HCT116 (cell line): Measurements from ENCODE around the gene DCAF11. TPM values are rescaled to one million over a fixed set of nuclear protein-coding genes. Genes with fewer than 3 reads are reported as not detected.

Source experiments
- ATAC-seq: fragments of 200-7000 bp; cut with Tn5 transposase; 2 replicates; pipeline ENCODE4 v1.9.1; 2020; ENCODE audit warnings: mild to moderate bottlenecking, moderate library complexity
- BruUV-seq: library from RNA; stranded (reverse); fragments of 400-500 nt; replicated peaks from 2 replicates; lab custom pipeline; 2021; lab: Mats Ljungman, UMichigan
- CTCF ChIA-PET: fragments of 300-600 bp; sonication (Branson Sonifier 250); formaldehyde crosslinking; loops from one replicate; lab custom pipeline; 2021; ENCODE audit warnings: antibody characterized with exemption; lab: Charles Lee
- POLR2A ChIA-PET: fragments of 300-600, 350-600 bp; sonication (Branson Sonifier 250); formaldehyde crosslinking; loops from one replicate; lab custom pipeline; 2021; ENCODE audit warnings: antibody characterized with exemption; lab: Charles Lee
- RAD21 ChIA-PET, 2 experiments: fragments of 300-600 bp; sonication (Branson Sonifier 250); formaldehyde crosslinking; loops; one replicate each; lab custom pipeline; 2023; ENCODE audit warnings: low total read pairs in 2 of 2; ENCODE audit not compliant: uncharacterized antibody in 2 of 2, unreplicated experiment in 2 of 2, low non-redundant PET in 1 of 2; lab: Charles Lee
- DNase-seq: peaks from one replicate; pipeline ENCODE4 v3.0.0-alpha.2; 2010; ENCODE audit warnings: low read depth, low spot score
- H2AFZ ChIP-seq: fragments of 200-600 bp; shearing (Covaris generic), sonication (generic); 2 replicates; pipeline ENCODE4 v1.6.1; 2017; ENCODE audit warnings: low read depth, mixed run types, mixed read lengths, antibody characterized with exemption, low read length; ENCODE audit not compliant: poor library complexity, severe bottlenecking
- H3K27ac ChIP-seq: 2 replicates; pipeline ENCODE4 v1.5.1; 2012; ENCODE audit warnings: low read depth, low read length
- H3K27me3 ChIP-seq: fragments of 200-600 bp; sonication (generic); 2 replicates; pipeline ENCODE4 v1.6.1; 2016; ENCODE audit warnings: mixed run types, low read length, mixed read lengths; ENCODE audit not compliant: insufficient read depth
- H3K36me3 ChIP-seq, 2 experiments: fragments of 200-500 bp in 1 of 2; fragments of 200-600 bp in 1 of 2; sonication (Bioruptor generic) in 1 of 2; sonication (generic) in 1 of 2; 2 replicates each; pipeline versions ENCODE4 v1.5.1 to v1.6.1; 2014 to 2016; ENCODE audit warnings: low read length in 2 of 2, inconsistent platforms in 1 of 2, mixed read lengths in 1 of 2, mixed run types in 1 of 2; ENCODE audit not compliant: insufficient read depth in 2 of 2, control insufficient read depth in 1 of 2
- H3K4me1 ChIP-seq, 2 experiments: fragments of 200-600 bp in 1 of 2; sonication (generic) in 1 of 2; 2 replicates each; pipeline versions ENCODE4 v1.5.1 to v1.6.1; 2012 to 2017; ENCODE audit warnings: low read length in 2 of 2, inconsistent platforms in 1 of 2, mild to moderate bottlenecking in 1 of 2, mixed read lengths in 1 of 2, mixed run types in 1 of 2, moderate library complexity in 1 of 2; ENCODE audit not compliant: insufficient read depth in 2 of 2, control insufficient read depth in 1 of 2
- H3K4me2 ChIP-seq: fragments of 200-600 bp; sonication (generic); 2 replicates; pipeline ENCODE4 v1.6.1; 2017; ENCODE audit warnings: mixed run types, low read length, mixed read lengths
- H3K4me3 ChIP-seq, 2 experiments: fragments of 200-600 bp in 1 of 2; sonication (generic) in 1 of 2; replicated peaks in 1 of 2; 2 replicates each; pipeline ENCODE4 v1.5.1; 2011 to 2016; ENCODE audit warnings: low read length in 2 of 2, control low read depth in 1 of 2, low read depth in 1 of 2, mild to moderate bottlenecking in 1 of 2, mixed read lengths in 1 of 2, mixed run types in 1 of 2
- H3K79me2 ChIP-seq: fragments of 200-600 bp; sonication (generic); 2 replicates; pipeline ENCODE4 v1.6.1; 2017; ENCODE audit warnings: mild to moderate bottlenecking, mixed run types, low read length, moderate library complexity, mixed read lengths; ENCODE audit not compliant: insufficient read depth
- H3K9ac ChIP-seq: fragments of 200-600 bp; sonication (generic); 2 replicates; pipeline ENCODE4 v1.6.1; 2016; ENCODE audit warnings: low read length, mixed read lengths
- H3K9me2 ChIP-seq: fragments of 200-600 bp; sonication (generic), shearing (Covaris generic); 2 replicates; pipeline ENCODE4 v1.6.1; 2017; ENCODE audit warnings: mixed run types, mild to moderate bottlenecking, moderate library complexity; ENCODE audit not compliant: insufficient read depth
- H3K9me3 ChIP-seq, 2 experiments: fragments of 200-500 bp in 1 of 2; fragments of 200-600 bp in 1 of 2; sonication (Bioruptor generic) in 1 of 2; sonication (generic) in 1 of 2; 2 replicates each; pipeline ENCODE4 v1.6.1; 2014 to 2017; ENCODE audit warnings: low read length in 2 of 2, mixed read lengths in 2 of 2, inconsistent platforms in 1 of 2, low read depth in 1 of 2, mild to moderate bottlenecking in 1 of 2, mixed run types in 1 of 2, moderate library complexity in 1 of 2; ENCODE audit not compliant: control insufficient read depth in 1 of 2, insufficient read depth in 1 of 2
- H4K20me1 ChIP-seq: fragments of 200-600 bp; sonication (generic), shearing (Covaris generic); 2 replicates; pipeline ENCODE4 v1.6.1; 2017; ENCODE audit warnings: mixed run types, mild to moderate bottlenecking, moderate library complexity; ENCODE audit not compliant: insufficient read depth
- ATF3 ChIP-seq: IDR thresholded peaks from 2 replicates; pipeline ENCODE4 v1.6.1; 2012
- CBX3 ChIP-seq: IDR thresholded peaks from 2 replicates; pipeline ENCODE4 v1.6.1; 2012; ENCODE audit warnings: low read depth
- EZH2 ChIP-seq: fragments of 200-600 bp; sonication (generic); IDR thresholded peaks from 2 replicates; pipeline ENCODE4 v1.6.1; 2017; ENCODE audit warnings: antibody characterized with exemption, mixed run types
- EZH2phosphoT487 ChIP-seq: fragments of 200-600 bp; IDR thresholded peaks from 2 replicates; pipeline ENCODE4 v1.6.1; 2018; ENCODE audit warnings: antibody characterized with exemption, borderline replicate concordance
- JUND ChIP-seq: IDR thresholded peaks from 2 replicates; pipeline ENCODE4 v1.6.1; 2012
- POLR2A ChIP-seq: IDR thresholded peaks from 2 replicates; pipeline ENCODE4 v1.7.0; 2011; ENCODE audit warnings: borderline replicate concordance; ENCODE audit not compliant: insufficient read depth, insufficient read length; ENCODE audit errors: extremely low read depth
- POLR2AphosphoS5 ChIP-seq: IDR thresholded peaks from 2 replicates; pipeline ENCODE4 v1.6.1; 2011; ENCODE audit warnings: mild to moderate bottlenecking, low read depth, low read length, moderate library complexity
- RAD21 ChIP-seq: IDR thresholded peaks from 2 replicates; pipeline ENCODE4 v1.6.1; 2012; ENCODE audit warnings: low read depth, mild to moderate bottlenecking
- SIN3A ChIP-seq: IDR thresholded peaks from 2 replicates; pipeline ENCODE4 v1.6.1; 2012; ENCODE audit warnings: low read depth
- SRF ChIP-seq: IDR thresholded peaks from 2 replicates; pipeline ENCODE4 v1.6.1; 2012; ENCODE audit warnings: low read depth
- TCF7L2 ChIP-seq: IDR thresholded peaks from 2 replicates; pipeline ENCODE4 v1.7.0; 2011; ENCODE audit warnings: borderline replicate concordance, inconsistent platforms; ENCODE audit not compliant: insufficient read depth, insufficient read length; ENCODE audit errors: extremely low read depth
- ZFX ChIP-seq: fragments of 450-650 bp; IDR thresholded peaks from 2 replicates; pipeline ENCODE4 v1.6.1; 2017
- ZNF274 ChIP-seq: fragments of 200-500 bp; sonication (Bioruptor generic); IDR thresholded peaks from 2 replicates; pipeline ENCODE4 v1.6.1; 2014; ENCODE audit warnings: mild to moderate bottlenecking, low read depth, low read length, inconsistent platforms
- intact Hi-C: fragments of 100-400 bp; cut with micrococcal nuclease; formaldehyde crosslinking; loops from 2 replicates; pipeline ENCODE4 v1.10.0; 2022
- total RNA-seq: library from RNA; stranded (reverse); gene quantifications from one replicate; pipeline ENCODE4 v1.2.1, GENCODE V29; 2021; ENCODE audit not compliant: unreplicated experiment
- TF ChIP-seq, protein P1 (sequence below): IDR thresholded peaks from 2 replicates; pipeline ENCODE4 v1.6.1; 2011; ENCODE audit warnings: mild to moderate bottlenecking, low read length, moderate library complexity; ENCODE audit not compliant: insufficient replicate concordance; ENCODE audit errors: extremely low read depth

Gene DCAF11
- total RNA-seq, 1 experiment from 2014 or later, result 47.5 TPM

GRCh38 chr14:24121210-24121609, 6.6 kb downstream of the DCAF11 start:
- H3K9ac ChIP-seq, result no peak overlapping the region
- no peak for DNase-seq
- BruUV-seq, result no TSS peak
- no peak for ATAC-seq
- H3K79me2 ChIP-seq, result 0 out of 2 replicates have a peak, but pooled peaks cover 6% of the 10 kb centered on the region
- CTCF ChIA-PET, result no interaction called here
- no peak overlapping the region for H3K4me3 ChIP-seq
- H3K27me3 ChIP-seq, result no peaks in the 10 kb centered on the region
- no peak overlapping the region for H2AFZ ChIP-seq
- no peaks in the 10 kb centered on the region for H3K9me2 ChIP-seq
- POLR2A ChIA-PET, result no interaction called here
- RAD21 ChIA-PET, result no interaction called here
- no peak overlapping the region for H3K27ac ChIP-seq
- no peaks in the 10 kb centered on the region for H4K20me1 ChIP-seq
- H3K4me1 ChIP-seq, result peaks cover 0 to under 1% of the 10 kb centered on the region in 2 experiments; a peak in 1 of 4 replicates
- intact Hi-C loops, result no loop called here
- H3K4me2 ChIP-seq, result no peak overlapping the region
- TF ChIP-seq ZFX (no peak), EZH2 (no peak), CBX3 (no peak), SRF (no peak), POLR2AphosphoS5 (no peak), JUND (no peak), ZNF274 (no peak), POLR2A (no peak), SIN3A (no peak), TCF7L2 (no peak), EZH2phosphoT487 (no peak), RAD21 (no peak), ATF3 (no peak)
- TF ChIP-seq, protein P1, sequence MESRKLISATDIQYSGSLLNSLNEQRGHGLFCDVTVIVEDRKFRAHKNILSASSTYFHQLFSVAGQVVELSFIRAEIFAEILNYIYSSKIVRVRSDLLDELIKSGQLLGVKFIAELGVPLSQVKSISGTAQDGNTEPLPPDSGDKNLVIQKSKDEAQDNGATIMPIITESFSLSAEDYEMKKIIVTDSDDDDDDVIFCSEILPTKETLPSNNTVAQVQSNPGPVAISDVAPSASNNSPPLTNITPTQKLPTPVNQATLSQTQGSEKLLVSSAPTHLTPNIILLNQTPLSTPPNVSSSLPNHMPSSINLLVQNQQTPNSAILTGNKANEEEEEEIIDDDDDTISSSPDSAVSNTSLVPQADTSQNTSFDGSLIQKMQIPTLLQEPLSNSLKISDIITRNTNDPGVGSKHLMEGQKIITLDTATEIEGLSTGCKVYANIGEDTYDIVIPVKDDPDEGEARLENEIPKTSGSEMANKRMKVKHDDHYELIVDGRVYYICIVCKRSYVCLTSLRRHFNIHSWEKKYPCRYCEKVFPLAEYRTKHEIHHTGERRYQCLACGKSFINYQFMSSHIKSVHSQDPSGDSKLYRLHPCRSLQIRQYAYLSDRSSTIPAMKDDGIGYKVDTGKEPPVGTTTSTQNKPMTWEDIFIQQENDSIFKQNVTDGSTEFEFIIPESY, result no peak
- peaks cover 18 to 28% of the 10 kb centered on the region in 2 experiments for H3K36me3 ChIP-seq
- no peaks in the 10 kb centered on the region for H3K9me3 ChIP-seq
